HCT116 (cell line): Measurements from ENCODE around the gene CBY1. TPM values are rescaled to one million over a fixed set of nuclear protein-coding genes. Genes with fewer than 3 reads are reported as not detected.

Experiments
- ATAC-seq: fragments of 200-7000 bp; cut with Tn5 transposase; 2 replicates; pipeline ENCODE4 v1.9.1; 2020; ENCODE audit warnings: mild to moderate bottlenecking, moderate library complexity
- BruUV-seq: library from RNA; stranded (reverse); fragments of 400-500 nt; replicated peaks from 2 replicates; lab custom pipeline; 2021; lab: Mats Ljungman, UMichigan
- CTCF ChIA-PET: fragments of 300-600 bp; sonication (Branson Sonifier 250); formaldehyde crosslinking; loops from one replicate; lab custom pipeline; 2021; ENCODE audit warnings: antibody characterized with exemption; lab: Charles Lee
- POLR2A ChIA-PET: fragments of 300-600, 350-600 bp; sonication (Branson Sonifier 250); formaldehyde crosslinking; loops from one replicate; lab custom pipeline; 2021; ENCODE audit warnings: antibody characterized with exemption; lab: Charles Lee
- RAD21 ChIA-PET, 2 experiments: fragments of 300-600 bp; sonication (Branson Sonifier 250); formaldehyde crosslinking; loops; one replicate each; lab custom pipeline; 2023; ENCODE audit warnings: low total read pairs in 2 of 2; ENCODE audit not compliant: uncharacterized antibody in 2 of 2, unreplicated experiment in 2 of 2, low non-redundant PET in 1 of 2; lab: Charles Lee
- DNase-seq: peaks from one replicate; pipeline ENCODE4 v3.0.0-alpha.2; 2010; ENCODE audit warnings: low read depth, low spot score
- H2AFZ ChIP-seq: fragments of 200-600 bp; shearing (Covaris generic), sonication (generic); 2 replicates; pipeline ENCODE4 v1.6.1; 2017; ENCODE audit warnings: low read depth, mixed run types, mixed read lengths, antibody characterized with exemption, low read length; ENCODE audit not compliant: poor library complexity, severe bottlenecking
- H3K27ac ChIP-seq: 2 replicates; pipeline ENCODE4 v1.5.1; 2012; ENCODE audit warnings: low read depth, low read length
- H3K27me3 ChIP-seq: fragments of 200-600 bp; sonication (generic); 2 replicates; pipeline ENCODE4 v1.6.1; 2016; ENCODE audit warnings: mixed run types, low read length, mixed read lengths; ENCODE audit not compliant: insufficient read depth
- H3K36me3 ChIP-seq, 2 experiments: fragments of 200-500 bp in 1 of 2; fragments of 200-600 bp in 1 of 2; sonication (Bioruptor generic) in 1 of 2; sonication (generic) in 1 of 2; 2 replicates each; pipeline versions ENCODE4 v1.5.1 to v1.6.1; 2014 to 2016; ENCODE audit warnings: low read length in 2 of 2, inconsistent platforms in 1 of 2, mixed read lengths in 1 of 2, mixed run types in 1 of 2; ENCODE audit not compliant: insufficient read depth in 2 of 2, control insufficient read depth in 1 of 2
- H3K4me1 ChIP-seq, 2 experiments: fragments of 200-600 bp in 1 of 2; sonication (generic) in 1 of 2; 2 replicates each; pipeline versions ENCODE4 v1.5.1 to v1.6.1; 2012 to 2017; ENCODE audit warnings: low read length in 2 of 2, inconsistent platforms in 1 of 2, mild to moderate bottlenecking in 1 of 2, mixed read lengths in 1 of 2, mixed run types in 1 of 2, moderate library complexity in 1 of 2; ENCODE audit not compliant: insufficient read depth in 2 of 2, control insufficient read depth in 1 of 2
- H3K4me2 ChIP-seq: fragments of 200-600 bp; sonication (generic); 2 replicates; pipeline ENCODE4 v1.6.1; 2017; ENCODE audit warnings: mixed run types, low read length, mixed read lengths
- H3K4me3 ChIP-seq, 2 experiments: fragments of 200-600 bp in 1 of 2; sonication (generic) in 1 of 2; replicated peaks in 1 of 2; 2 replicates each; pipeline ENCODE4 v1.5.1; 2011 to 2016; ENCODE audit warnings: low read length in 2 of 2, control low read depth in 1 of 2, low read depth in 1 of 2, mild to moderate bottlenecking in 1 of 2, mixed read lengths in 1 of 2, mixed run types in 1 of 2
- H3K79me2 ChIP-seq: fragments of 200-600 bp; sonication (generic); 2 replicates; pipeline ENCODE4 v1.6.1; 2017; ENCODE audit warnings: mild to moderate bottlenecking, mixed run types, low read length, moderate library complexity, mixed read lengths; ENCODE audit not compliant: insufficient read depth
- H3K9ac ChIP-seq: fragments of 200-600 bp; sonication (generic); 2 replicates; pipeline ENCODE4 v1.6.1; 2016; ENCODE audit warnings: low read length, mixed read lengths
- H3K9me2 ChIP-seq: fragments of 200-600 bp; sonication (generic), shearing (Covaris generic); 2 replicates; pipeline ENCODE4 v1.6.1; 2017; ENCODE audit warnings: mixed run types, mild to moderate bottlenecking, moderate library complexity; ENCODE audit not compliant: insufficient read depth
- H3K9me3 ChIP-seq, 2 experiments: fragments of 200-500 bp in 1 of 2; fragments of 200-600 bp in 1 of 2; sonication (Bioruptor generic) in 1 of 2; sonication (generic) in 1 of 2; 2 replicates each; pipeline ENCODE4 v1.6.1; 2014 to 2017; ENCODE audit warnings: low read length in 2 of 2, mixed read lengths in 2 of 2, inconsistent platforms in 1 of 2, low read depth in 1 of 2, mild to moderate bottlenecking in 1 of 2, mixed run types in 1 of 2, moderate library complexity in 1 of 2; ENCODE audit not compliant: control insufficient read depth in 1 of 2, insufficient read depth in 1 of 2
- H4K20me1 ChIP-seq: fragments of 200-600 bp; sonication (generic), shearing (Covaris generic); 2 replicates; pipeline ENCODE4 v1.6.1; 2017; ENCODE audit warnings: mixed run types, mild to moderate bottlenecking, moderate library complexity; ENCODE audit not compliant: insufficient read depth
- ATF3 ChIP-seq: IDR thresholded peaks from 2 replicates; pipeline ENCODE4 v1.6.1; 2012
- CBX3 ChIP-seq: IDR thresholded peaks from 2 replicates; pipeline ENCODE4 v1.6.1; 2012; ENCODE audit warnings: low read depth
- CEBPB ChIP-seq: IDR thresholded peaks from 2 replicates; pipeline ENCODE4 v1.6.1; 2012; ENCODE audit warnings: low read depth
- CTCF ChIP-seq, 3 experiments: fragments of 200-600 bp in 1 of 3; sonication (generic) in 1 of 3; IDR thresholded peaks in 2 of 3; conservative IDR thresholded peaks in 1 of 3; 2 replicates each; pipeline ENCODE4 v1.5.1; 2012 to 2017; ENCODE audit warnings: low read depth in 2 of 3, low read length in 2 of 3, antibody characterized with exemption in 1 of 3, borderline replicate concordance in 1 of 3, control low read depth in 1 of 3, mild to moderate bottlenecking in 1 of 3, mixed read lengths in 1 of 3, mixed run types in 1 of 3, moderate library complexity in 1 of 3; ENCODE audit not compliant: insufficient read depth in 1 of 3
- EGR1 ChIP-seq: IDR thresholded peaks from 2 replicates; pipeline ENCODE4 v1.6.1; 2012; ENCODE audit warnings: low read depth
- ELF1 ChIP-seq: IDR thresholded peaks from 2 replicates; pipeline ENCODE4 v1.6.1; 2012; ENCODE audit warnings: low read depth, borderline replicate concordance
- EZH2 ChIP-seq: fragments of 200-600 bp; sonication (generic); IDR thresholded peaks from 2 replicates; pipeline ENCODE4 v1.6.1; 2017; ENCODE audit warnings: antibody characterized with exemption, mixed run types
- FOSL1 ChIP-seq: IDR thresholded peaks from 2 replicates; pipeline ENCODE4 v1.6.1; 2012; ENCODE audit warnings: low read depth
- JUND ChIP-seq: IDR thresholded peaks from 2 replicates; pipeline ENCODE4 v1.6.1; 2012
- MAX ChIP-seq: IDR thresholded peaks from 2 replicates; pipeline ENCODE4 v1.6.1; 2012
- POLR2A ChIP-seq: IDR thresholded peaks from 2 replicates; pipeline ENCODE4 v1.7.0; 2011; ENCODE audit warnings: borderline replicate concordance; ENCODE audit not compliant: insufficient read depth, insufficient read length; ENCODE audit errors: extremely low read depth
- POLR2AphosphoS5 ChIP-seq: IDR thresholded peaks from 2 replicates; pipeline ENCODE4 v1.6.1; 2011; ENCODE audit warnings: mild to moderate bottlenecking, low read depth, low read length, moderate library complexity
- RAD21 ChIP-seq: IDR thresholded peaks from 2 replicates; pipeline ENCODE4 v1.6.1; 2012; ENCODE audit warnings: low read depth, mild to moderate bottlenecking
- SIN3A ChIP-seq: IDR thresholded peaks from 2 replicates; pipeline ENCODE4 v1.6.1; 2012; ENCODE audit warnings: low read depth
- SP1 ChIP-seq: IDR thresholded peaks from 2 replicates; pipeline ENCODE4 v1.6.1; 2012; ENCODE audit warnings: low read depth
- TCF7L2 ChIP-seq: IDR thresholded peaks from 2 replicates; pipeline ENCODE4 v1.7.0; 2011; ENCODE audit warnings: borderline replicate concordance, inconsistent platforms; ENCODE audit not compliant: insufficient read depth, insufficient read length; ENCODE audit errors: extremely low read depth
- ZBTB33 ChIP-seq: IDR thresholded peaks from 2 replicates; pipeline ENCODE4 v1.6.1; 2011; ENCODE audit warnings: mild to moderate bottlenecking, low read length, moderate library complexity; ENCODE audit not compliant: insufficient replicate concordance; ENCODE audit errors: extremely low read depth
- ZFX ChIP-seq: fragments of 450-650 bp; IDR thresholded peaks from 2 replicates; pipeline ENCODE4 v1.6.1; 2017
- ZNF274 ChIP-seq: fragments of 200-500 bp; sonication (Bioruptor generic); IDR thresholded peaks from 2 replicates; pipeline ENCODE4 v1.6.1; 2014; ENCODE audit warnings: mild to moderate bottlenecking, low read depth, low read length, inconsistent platforms
- intact Hi-C: fragments of 100-400 bp; cut with micrococcal nuclease; formaldehyde crosslinking; loops from 2 replicates; pipeline ENCODE4 v1.10.0; 2022
- total RNA-seq: library from RNA; stranded (reverse); gene quantifications from one replicate; pipeline ENCODE4 v1.2.1, GENCODE V29; 2021; ENCODE audit not compliant: unreplicated experiment

The CBY1 gene
- total RNA-seq, 1 experiment from 2014 or later, result 27.6 TPM

DNA sequence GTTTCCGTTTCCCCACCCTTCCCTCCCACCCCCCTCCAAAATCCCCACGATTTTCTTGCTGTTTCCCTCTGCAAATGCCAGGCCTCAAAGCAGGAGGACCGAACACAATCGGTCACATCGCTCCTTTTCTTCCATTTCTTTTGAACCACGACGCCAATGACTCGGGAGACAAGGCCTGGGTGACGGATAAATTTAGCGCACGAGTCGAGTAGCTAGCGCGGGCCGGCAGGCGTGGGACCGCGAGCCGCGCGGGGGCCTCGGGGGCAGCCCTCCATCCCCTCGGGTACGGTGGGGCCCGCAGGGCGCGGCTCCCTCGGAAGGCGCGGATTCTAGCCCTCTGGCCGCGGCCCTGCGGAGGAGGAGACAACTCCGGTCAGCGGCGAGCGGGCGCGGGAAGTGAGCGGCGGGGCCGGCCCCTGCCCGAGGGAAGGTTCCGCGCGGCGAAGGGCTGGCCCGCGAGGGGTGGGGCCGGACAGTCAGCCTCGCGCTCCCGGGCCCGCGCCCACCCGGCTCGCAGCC, 43.9 kb downstream of the CBY1 start:
- CTCF ChIA-PET, result no interaction called here
- intact Hi-C loops, result no loop called here
- ATAC-seq, result peak; percentile 39

More for the DNA sequence above, 43.9 kb downstream of the CBY1 start:
- POLR2A ChIA-PET, result interaction anchor here (0.7 to 1.7 kb wide), 2 partner anchors 16 to 641 kb away, joined by 4 to 8 read pairs; no protein-coding TSS in a partner anchor
- no peak overlapping the region for H2AFZ ChIP-seq
- H3K4me1 ChIP-seq, result peaks cover 34 to 74% of the 10 kb centered on the region in 2 experiments
- H3K36me3 ChIP-seq, result peaks cover 0 to 10% of the 10 kb centered on the region in 2 experiments; a peak in 2 of 4 replicates
- H3K27ac ChIP-seq, result peak overlapping the region; percentile 88
- H3K4me2 ChIP-seq, result peak overlapping the region; percentile 95
- BruUV-seq, result no TSS peak
- RAD21 ChIA-PET, result no interaction called here
- peaks cover 52% of the 10 kb centered on the region for H3K79me2 ChIP-seq
- H3K27me3 ChIP-seq, result no peaks in the 10 kb centered on the region
- DNase-seq, result no peak
- H4K20me1 ChIP-seq, result no peaks in the 10 kb centered on the region
- TF ChIP-seq JUND, result no peak
- TF ChIP-seq MAX, result no peak
- TF ChIP-seq CBX3, result no peak
- TF ChIP-seq FOSL1, result no peak
- no peak for TF ChIP-seq ATF3
- TF ChIP-seq POLR2A, result no peak
- TF ChIP-seq CTCF (IDR thresholded peaks at IDR 0.05 in 2 of 3, conservative IDR thresholded peaks at IDR 0.05 in 1 of 3; ENCODE audit: borderline replicate concordance in 1 of 3, insufficient read depth in 1 of 3, low read depth in 2 of 3, low read length in 2 of 3), result no peak
- TF ChIP-seq SP1, result no peak
- TF ChIP-seq ELF1, result no peak
- no peak for TF ChIP-seq ZBTB33
- no peak; the same call in 1 of the 2 replicates for TF ChIP-seq SIN3A
- no peak for TF ChIP-seq POLR2AphosphoS5
- TF ChIP-seq RAD21, result no peak
- no peak for TF ChIP-seq CEBPB
- TF ChIP-seq ZNF274, result no peak
- TF ChIP-seq ZFX, result no peak
- no peak for TF ChIP-seq EGR1
- no peak for TF ChIP-seq EZH2
- no peak for TF ChIP-seq TCF7L2
- TF ChIP-seq, all 23 proteins: peak for 0
- peak overlapping the region; percentile 74 to 90 for H3K4me3 ChIP-seq
- H3K9me2 ChIP-seq, result no peaks in the 10 kb centered on the region
- H3K9me3 ChIP-seq, result no peaks in the 10 kb centered on the region
- H3K9ac ChIP-seq, result peak overlapping the region; percentile 98
